ENCODE measurements around the gene SCRT2.
"Not testable (repeated sequence)": the region's sequence is repeated elsewhere in the genome, so short reads cannot be mapped to it uniquely, and the experiment has no call there.

The SCRT2 gene

GRCh38 chr20:699811-700338 is 24.3 kb upstream of the SCRT2 start:
- no peak for DNase-seq

DNA sequence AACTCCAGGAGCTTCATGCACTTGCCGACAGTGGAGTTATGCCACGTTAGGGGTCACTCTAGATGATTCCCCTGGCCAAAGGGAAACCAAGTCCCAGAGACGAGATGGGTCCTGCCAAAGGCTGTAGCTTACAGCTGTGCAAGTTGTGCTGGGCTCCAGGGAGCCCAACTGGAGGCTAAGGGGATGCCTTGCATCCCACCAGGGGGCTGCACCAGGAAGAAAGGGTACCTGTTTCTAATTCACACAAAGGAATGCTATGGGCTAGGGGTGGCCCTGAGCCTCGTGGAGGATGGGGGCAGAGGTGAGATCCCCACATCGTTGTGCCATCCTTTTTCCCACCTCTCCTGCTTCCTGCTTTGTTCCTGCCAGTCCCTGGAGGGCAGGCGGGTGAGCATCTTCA is 23.7 kb upstream of the SCRT2 start:
- DNase-seq: no peak

GRCh38 chr20:698276-698675 is 22.7 kb upstream of the SCRT2 start:
- no peak for DNase-seq

- no peak for DNase-seq
Observed at GRCh38 chr20:697826-698225, 22.2 kb upstream of the SCRT2 start.

DNA sequence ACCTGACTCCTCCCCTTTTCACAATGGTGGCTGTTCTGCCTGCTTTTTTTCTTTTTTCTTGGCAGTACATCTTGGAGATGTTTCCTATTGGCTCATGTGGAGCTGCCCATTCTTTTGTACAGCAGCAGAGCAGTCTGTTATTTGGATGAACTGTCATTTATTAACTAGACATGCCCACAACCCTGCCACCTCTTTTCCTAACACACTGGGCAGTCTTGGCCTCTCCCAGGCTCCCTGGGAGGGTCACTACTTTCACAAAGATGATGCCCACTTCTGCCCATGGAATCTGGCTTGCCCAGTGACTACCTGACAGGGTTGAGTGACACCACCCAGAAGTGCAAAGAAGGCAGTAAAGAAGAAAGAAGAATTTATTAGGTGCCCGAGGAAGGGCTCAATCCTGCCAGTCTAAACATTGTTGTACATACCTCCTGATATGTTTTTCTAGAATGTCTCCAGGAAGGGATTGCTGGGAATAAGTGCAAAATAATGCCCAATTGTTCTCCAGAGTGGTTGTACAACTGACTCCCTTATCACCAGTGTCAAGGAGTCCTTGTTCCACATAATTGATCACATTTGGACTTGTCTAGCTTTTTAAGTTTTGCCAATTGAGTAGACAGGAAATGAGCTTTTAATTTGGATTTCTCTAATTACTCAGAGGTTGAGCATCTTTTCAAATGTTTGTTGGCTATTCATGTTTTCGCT is 19.7 kb upstream of the SCRT2 start:
- DNase-seq: no peak

DNA sequence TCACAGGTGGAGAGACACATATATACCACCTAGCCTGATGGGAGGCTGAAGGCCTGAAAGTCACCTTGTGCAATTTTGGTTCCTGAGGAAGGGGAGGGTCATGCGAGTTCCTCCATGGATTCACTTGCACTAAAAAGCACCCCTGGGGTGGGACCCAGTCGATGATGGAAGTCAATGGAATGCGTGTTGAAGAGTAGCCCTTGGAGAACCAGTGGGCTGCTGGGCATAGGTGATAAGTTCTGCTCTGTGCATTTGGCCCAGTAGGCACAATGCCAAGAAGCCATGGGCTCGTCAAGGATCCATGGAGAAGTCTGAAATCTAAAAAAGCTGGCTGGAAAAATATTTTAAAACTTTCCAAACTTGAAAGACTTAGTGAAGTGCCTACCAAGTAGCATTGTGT is 18.9 kb upstream of the SCRT2 start:
- no peak for DNase-seq

DNA sequence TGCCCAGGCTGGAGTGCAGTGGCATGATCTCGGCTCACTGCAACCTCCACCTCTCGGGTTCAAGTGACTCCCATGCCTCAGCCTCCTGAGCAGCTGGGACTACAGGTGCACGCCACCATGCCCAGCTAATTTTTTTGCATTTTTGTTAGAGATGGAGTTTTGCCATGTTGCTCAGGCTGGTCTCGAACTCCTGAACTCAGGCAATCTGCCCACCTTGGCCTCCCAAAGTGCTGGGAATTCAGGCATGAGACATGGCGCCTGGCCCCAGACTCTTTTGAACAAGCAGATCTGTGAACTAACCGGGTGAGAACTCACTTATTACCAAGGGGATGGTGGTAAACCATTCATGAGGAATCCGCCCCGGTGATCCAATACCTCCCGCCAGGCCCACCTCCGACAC is 18.2 kb upstream of the SCRT2 start:
- DNase-seq: not testable (repeated sequence)

GRCh38 chr20:692044-692443 is 16.4 kb upstream of the SCRT2 start:
- DNase-seq: no peak

DNA sequence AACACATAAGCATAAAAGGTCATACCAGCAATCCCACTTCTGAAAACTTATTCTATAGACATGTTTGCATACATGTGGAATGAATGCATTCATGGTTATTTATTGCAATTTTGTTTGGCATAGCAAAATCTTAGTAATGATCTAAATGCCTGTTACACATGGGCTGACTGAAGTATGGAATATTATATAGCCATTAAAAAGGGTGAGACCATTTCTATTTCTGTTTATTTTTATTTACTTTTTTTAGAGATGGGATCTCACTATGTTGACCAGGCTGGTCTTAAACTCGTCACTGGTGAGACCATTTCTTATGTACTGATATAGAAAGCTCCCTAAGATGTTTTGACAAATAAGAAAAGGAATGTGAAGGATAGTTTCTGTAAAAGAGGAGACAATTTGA is 14.3 kb upstream of the SCRT2 start:
- DNase-seq: no peak

- no peak for DNase-seq
Observed at GRCh38 chr20:689348-689747, 13.7 kb upstream of the SCRT2 start.

DNA sequence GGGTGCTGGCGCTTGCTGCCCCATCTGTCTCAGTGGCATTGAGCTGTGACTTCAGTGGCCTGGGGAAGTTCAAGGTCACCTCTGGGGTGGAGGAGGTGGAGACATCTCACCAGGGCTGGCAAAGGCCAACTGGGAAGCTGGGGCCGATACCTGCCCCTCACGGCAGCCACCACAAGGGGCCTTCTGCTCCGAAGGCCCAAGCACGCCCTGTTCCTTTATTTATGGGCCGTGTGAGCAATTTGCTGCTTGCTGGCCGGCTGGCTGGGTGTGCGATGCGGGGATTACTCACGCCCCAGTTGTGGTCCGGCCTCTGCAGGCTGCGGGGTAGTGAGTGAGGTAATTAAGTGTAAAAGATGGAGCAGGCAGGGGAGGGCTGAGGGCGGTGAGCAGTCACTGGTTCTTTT is 13.2 kb upstream of the SCRT2 start:
- DNase-seq: no peak

DNA sequence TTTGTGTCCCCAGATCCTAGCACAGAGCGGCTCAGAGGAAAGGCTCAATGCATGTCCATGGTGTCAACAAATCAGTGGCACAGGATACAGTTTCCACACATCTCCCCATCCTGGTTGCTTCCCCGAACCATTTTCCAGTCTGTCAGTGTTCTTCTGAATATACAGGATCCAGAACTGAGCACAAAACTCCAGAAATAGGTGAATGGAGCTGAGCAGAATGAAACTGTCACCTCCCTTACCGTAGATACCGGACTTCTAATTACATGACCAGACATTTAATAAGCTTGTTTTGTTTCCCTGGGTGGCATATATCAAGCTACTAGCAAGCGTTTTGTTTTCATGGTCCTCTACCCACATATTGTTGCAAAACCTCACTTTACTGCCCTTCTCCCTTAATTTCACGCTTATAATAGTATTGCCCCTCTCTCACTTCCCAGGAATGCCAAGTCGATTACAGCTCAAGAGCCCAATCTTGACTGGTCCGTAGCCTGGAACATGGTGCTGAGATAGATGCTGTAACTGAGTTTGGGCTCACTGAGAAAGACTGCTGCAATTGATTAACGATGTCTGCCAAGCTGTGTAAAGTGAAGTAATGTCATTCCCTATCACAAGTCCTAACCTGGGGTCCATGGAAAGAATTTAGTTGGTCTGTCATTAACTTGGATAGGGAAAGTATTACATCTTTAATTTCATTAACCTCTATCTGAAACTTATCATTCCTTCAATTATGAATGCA is 12.0 kb upstream of the SCRT2 start:
- no peak for DNase-seq

GRCh38 chr20:684676-685319 is 9.2 kb upstream of the SCRT2 start:
- DNase-seq: no peak

DNA sequence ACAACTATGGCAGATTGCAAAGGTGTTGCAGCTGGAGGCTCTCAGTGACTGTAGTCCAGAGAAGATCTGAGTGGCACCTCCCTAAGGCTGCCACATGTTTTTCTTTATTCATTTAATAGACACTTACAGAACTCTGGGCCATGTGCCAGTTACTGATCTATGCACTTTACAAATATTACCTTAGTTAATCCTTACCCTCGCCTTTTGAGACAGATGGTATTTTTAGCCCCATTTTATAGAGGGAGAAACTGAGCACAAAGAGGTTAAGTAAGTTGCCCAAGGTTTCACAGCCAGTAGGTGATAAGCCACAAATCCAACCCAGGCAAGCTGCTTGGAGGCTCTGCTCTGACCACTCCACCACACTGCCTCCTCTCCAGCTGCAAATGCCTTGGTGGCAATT is 6.5 kb upstream of the SCRT2 start:
- DNase-seq: no peak

- no peak for DNase-seq
Observed at GRCh38 chr20:680638-681187, 5.1 kb upstream of the SCRT2 start.

DNA sequence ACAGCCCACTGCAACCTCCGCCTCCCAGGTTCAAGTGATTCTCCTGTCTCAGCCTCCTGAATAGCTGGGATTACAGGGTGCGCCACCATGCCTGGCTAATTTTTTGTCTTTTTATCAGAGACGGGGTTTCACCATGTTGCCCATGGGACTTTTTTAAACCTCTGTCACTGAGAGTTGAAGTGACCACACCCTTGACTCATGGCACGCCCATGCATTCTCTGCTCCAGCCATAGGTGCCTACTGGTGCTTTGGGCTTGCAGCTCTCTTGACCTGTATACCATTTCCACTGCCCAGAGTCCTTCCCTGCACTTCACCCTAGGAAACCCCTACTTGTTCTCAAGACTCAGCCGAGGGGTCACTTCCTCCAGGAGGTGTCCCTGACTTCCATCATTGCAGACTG is 2.4 kb upstream of the SCRT2 start:
- DNase-seq: no peak

- DNase-seq: no peak
Observed at GRCh38 chr20:676967-677366, 1.4 kb upstream of the SCRT2 start.

DNA sequence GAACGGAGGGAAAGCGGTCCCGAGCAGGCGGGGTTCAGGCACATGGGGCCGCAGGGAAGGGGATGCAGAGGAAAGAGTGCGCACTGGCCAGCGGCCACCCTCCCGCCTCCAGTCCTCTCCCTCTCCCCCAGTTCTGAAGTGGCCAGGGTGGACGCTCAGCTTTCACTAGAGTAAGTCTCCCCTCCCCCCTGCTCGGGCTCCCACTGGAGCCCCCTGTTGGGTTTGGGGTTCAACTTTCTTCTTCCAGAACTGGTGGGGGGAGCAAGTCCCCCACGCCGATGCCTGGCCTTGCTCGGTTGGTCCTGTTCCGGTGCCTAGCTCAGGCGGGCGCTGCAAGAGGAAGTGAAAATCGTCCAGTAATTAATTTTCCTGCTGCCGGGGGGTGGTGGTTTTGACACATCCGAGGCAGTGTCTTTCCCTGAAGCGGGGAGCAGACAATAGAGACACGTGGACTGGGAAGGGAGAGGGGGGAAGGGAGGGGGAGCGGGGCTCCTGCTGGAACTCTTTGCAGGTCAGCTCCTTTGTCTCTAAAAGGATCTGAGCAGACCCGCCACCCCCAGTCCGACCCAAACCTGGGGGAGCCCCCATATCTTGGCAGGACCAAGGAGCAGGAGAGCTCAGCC is 824 bp upstream of the SCRT2 start:
- no peak for DNase-seq

GRCh38 chr20:675033-675452 is 559 bp downstream of the SCRT2 start:
- no peak for DNase-seq

- DNase-seq: no peak
Observed at GRCh38 chr20:673603-674001, 2.0 kb downstream of the SCRT2 start.

- no peak for DNase-seq
Observed at GRCh38 chr20:672963-673602, 2.5 kb downstream of the SCRT2 start.

- no peak for DNase-seq
Observed at GRCh38 chr20:671252-672030, 4.2 kb downstream of the SCRT2 start.

Data from CD4-positive, alpha-beta T cell treated with Interleukin-4 for 1 hour (primary cell).